ENCODE measurements around the gene LTBP3. TPM values are rescaled to one million over a fixed set of nuclear protein-coding genes. Genes with fewer than 3 reads are reported as not detected.
A peak's percentile ranks its signal among the peaks of the same experiment; 100 is the strongest.

Gene LTBP3
- total and polyA plus RNA-seq, 9 of the 15 experiments (the other 6 are each of a cell fraction or from before 2014, with no cell fraction given): 0.06 to 20.5 (median 4.8) TPM

GRCh38 chr11:65498977-65499712, 59.0 kb downstream of the LTBP3 start, which contains the start of gene MALAT1 (continued):
- no peak for TF ChIP-seq HOMEZ (CRISPR knock-in tag; IDR thresholded peaks at IDR 0.05)
- no peak for TF ChIP-seq FOXP4 (CRISPR knock-in tag; IDR thresholded peaks at IDR 0.05; ENCODE audit: borderline replicate concordance)
- TF ChIP-seq FOXA3 (CRISPR knock-in tag; conservative IDR thresholded peaks at IDR 0.05 in 1 of 2, IDR thresholded peaks at IDR 0.05 in 1 of 2): peak; percentile 72 to 87
- no peak for TF ChIP-seq ZNF407 (IDR thresholded peaks at IDR 0.05; ENCODE audit: low read depth)
- peak; percentile 99 for TF ChIP-seq ZBTB26 (CRISPR knock-in tag; IDR thresholded peaks at IDR 0.05)
- TF ChIP-seq NR4A1 (CRISPR knock-in tag; IDR thresholded peaks at IDR 0.05): no peak
- TF ChIP-seq NR4A1 (tag; IDR thresholded peaks at IDR 0.05): peak; percentile 65; the same call in 1 of the 2 replicates
- TF ChIP-seq ETV6 (IDR thresholded peaks at IDR 0.05; ENCODE audit: borderline replicate concordance in 1 of 2, low read depth in 2 of 2, low read length in 1 of 2): peak in 1 of 2 experiments; percentile 65; a peak in 1 of 4 replicates
- peak; percentile 41; the same call in 1 of the 2 replicates for TF ChIP-seq ETV6 (CRISPR knock-in tag; IDR thresholded peaks at IDR 0.05; ENCODE audit: borderline replicate concordance)
- peak; percentile 65; the same call in 1 of the 2 replicates for TF ChIP-seq SNIP1 (IDR thresholded peaks at IDR 0.05; ENCODE audit: low read depth)
- TF ChIP-seq CGGBP1 (CRISPR knock-in tag; IDR thresholded peaks at IDR 0.05): peak; percentile 98
- TF ChIP-seq KLF16 (IDR thresholded peaks at IDR 0.05): peak; percentile 96
- TF ChIP-seq RBM39 (optimal IDR thresholded peaks at IDR 0.05; ENCODE audit: low read depth, low read length): peak; percentile 94
- TF ChIP-seq DPF2 (IDR thresholded peaks at IDR 0.05): no peak
